ENCODE results near the gene FILIP1. TPM values are rescaled to one million over a fixed set of nuclear protein-coding genes. Genes with fewer than 3 reads are reported as not detected.

FILIP1 gene
- total RNA-seq, 1 donor: under 0.01 TPM

GRCh38 chr6:75397656-75398465, 95.7 kb downstream of the FILIP1 start:
- Histone ChIP-seq H3K9me3 (ENCODE audit: low read depth, low read length) (no peaks in the 10 kb centered on the region), H4K20me1 (ENCODE audit: insufficient read depth, low read length) (no peaks in the 10 kb centered on the region), H3K4me3 (ENCODE audit: insufficient read depth, low read length) (no peak overlapping the region), H3K4me1 (ENCODE audit: insufficient read depth, low read length) (no peaks in the 10 kb centered on the region), H3K4me2 (ENCODE audit: insufficient read depth, low read length) (no peak overlapping the region), H3K27ac (ENCODE audit: low read depth, low read length) (no peak overlapping the region), H3K36me3 (ENCODE audit: insufficient read depth, low read length) (no peaks in the 10 kb centered on the region), H3K79me2 (ENCODE audit: insufficient read depth, low read length) (no peaks in the 10 kb centered on the region), H3K27me3 (ENCODE audit: insufficient read depth, low read length) (no peaks in the 10 kb centered on the region), H2AFZ (ENCODE audit: low read length) (no peak overlapping the region)
- TF ChIP-seq CTCF (IDR thresholded peaks at IDR 0.05; ENCODE audit: extremely low read depth, low read depth, low read length): no peak
- DNase-seq (ENCODE audit: insufficient read length, low spot score, missing footprints): peak; percentile 62

- Histone ChIP-seq H3K79me2 (ENCODE audit: insufficient read depth, low read length) (no peaks in the 10 kb centered on the region), H3K4me2 (ENCODE audit: insufficient read depth, low read length) (no peak overlapping the region), H3K4me1 (ENCODE audit: insufficient read depth, low read length) (no peaks in the 10 kb centered on the region), H3K27ac (ENCODE audit: low read depth, low read length) (no peak overlapping the region), H3K27me3 (ENCODE audit: insufficient read depth, low read length) (no peaks in the 10 kb centered on the region), H2AFZ (ENCODE audit: low read length) (no peak overlapping the region), H3K9me3 (ENCODE audit: low read depth, low read length) (no peaks in the 10 kb centered on the region), H4K20me1 (ENCODE audit: insufficient read depth, low read length) (no peaks in the 10 kb centered on the region), H3K4me3 (ENCODE audit: insufficient read depth, low read length) (no peak overlapping the region), H3K36me3 (ENCODE audit: insufficient read depth, low read length) (no peaks in the 10 kb centered on the region)
- DNase-seq (ENCODE audit: insufficient read length, low spot score, missing footprints): no peak
- no peak for TF ChIP-seq CTCF (IDR thresholded peaks at IDR 0.05; ENCODE audit: extremely low read depth, low read depth, low read length)
Observed at GRCh38 chr6:75397171-75397570, 96.4 kb downstream of the FILIP1 start.

- no peak overlapping the region for H3K4me3 ChIP-seq (ENCODE audit: insufficient read depth, low read length)
- no peak overlapping the region for H3K27ac ChIP-seq (ENCODE audit: low read depth, low read length)
- TF ChIP-seq CTCF (IDR thresholded peaks at IDR 0.05; ENCODE audit: extremely low read depth, low read depth, low read length): no peak
- no peaks in the 10 kb centered on the region for H3K79me2 ChIP-seq (ENCODE audit: insufficient read depth, low read length)
- no peaks in the 10 kb centered on the region for H4K20me1 ChIP-seq (ENCODE audit: insufficient read depth, low read length)
- no peaks in the 10 kb centered on the region for H3K36me3 ChIP-seq (ENCODE audit: insufficient read depth, low read length)
- no peak for DNase-seq (ENCODE audit: insufficient read length, low spot score, missing footprints)
- H3K9me3 ChIP-seq (ENCODE audit: low read depth, low read length): no peaks in the 10 kb centered on the region
- H2AFZ ChIP-seq (ENCODE audit: low read length): no peak overlapping the region
- H3K27me3 ChIP-seq (ENCODE audit: insufficient read depth, low read length): no peaks in the 10 kb centered on the region
- no peaks in the 10 kb centered on the region for H3K4me1 ChIP-seq (ENCODE audit: insufficient read depth, low read length)
- no peak overlapping the region for H3K4me2 ChIP-seq (ENCODE audit: insufficient read depth, low read length)
Observed at GRCh38 chr6:75396005-75396800, 97.4 kb downstream of the FILIP1 start.

- H3K27me3 ChIP-seq (ENCODE audit: insufficient read depth, low read length): peaks cover 7% of the 10 kb centered on the region
- no peaks in the 10 kb centered on the region for H3K79me2 ChIP-seq (ENCODE audit: insufficient read depth, low read length)
- no peak overlapping the region for H3K4me2 ChIP-seq (ENCODE audit: insufficient read depth, low read length)
- no peaks in the 10 kb centered on the region for H3K4me1 ChIP-seq (ENCODE audit: insufficient read depth, low read length)
- no peaks in the 10 kb centered on the region for H4K20me1 ChIP-seq (ENCODE audit: insufficient read depth, low read length)
- no peaks in the 10 kb centered on the region for H3K36me3 ChIP-seq (ENCODE audit: insufficient read depth, low read length)
- no peak for TF ChIP-seq CTCF (IDR thresholded peaks at IDR 0.05; ENCODE audit: extremely low read depth, low read depth, low read length)
- H3K4me3 ChIP-seq (ENCODE audit: insufficient read depth, low read length): no peak overlapping the region
- no peak overlapping the region for H3K27ac ChIP-seq (ENCODE audit: low read depth, low read length)
- no peak for DNase-seq (ENCODE audit: insufficient read length, low spot score, missing footprints)
- H2AFZ ChIP-seq (ENCODE audit: low read length): no peak overlapping the region
- H3K9me3 ChIP-seq (ENCODE audit: low read depth, low read length): no peaks in the 10 kb centered on the region
Observed at GRCh38 chr6:75393806-75394205, 99.8 kb downstream of the FILIP1 start.
